HG03175 (cell line): Measurements from ENCODE around the gene KDM2B.
A peak's percentile ranks its signal among the peaks of the same experiment; 100 is the strongest.

ENCODE experiments used
- ATAC-seq: cut with Tn5 transposase; IDR thresholded peaks from one replicate; pipeline ENCODE4 v1.9.1; 2021; ENCODE audit warnings: mild to moderate bottlenecking, moderate library complexity; ENCODE audit not compliant: unreplicated experiment

KDM2B gene

GRCh38 chr12:121466794-121467637 is 113.8 kb downstream of the KDM2B start:
- ATAC-seq, result peak; percentile 88

- peak; percentile 17 for ATAC-seq
These were observed 114.7 kb downstream of the KDM2B start for GRCh38 chr12:121465921-121466793.

GRCh38 chr12:121464331-121464730 is 116.5 kb downstream of the KDM2B start:
- ATAC-seq, result no peak

GRCh38 chr12:121461048-121461447 is 119.8 kb downstream of the KDM2B start:
- no peak for ATAC-seq

DNA sequence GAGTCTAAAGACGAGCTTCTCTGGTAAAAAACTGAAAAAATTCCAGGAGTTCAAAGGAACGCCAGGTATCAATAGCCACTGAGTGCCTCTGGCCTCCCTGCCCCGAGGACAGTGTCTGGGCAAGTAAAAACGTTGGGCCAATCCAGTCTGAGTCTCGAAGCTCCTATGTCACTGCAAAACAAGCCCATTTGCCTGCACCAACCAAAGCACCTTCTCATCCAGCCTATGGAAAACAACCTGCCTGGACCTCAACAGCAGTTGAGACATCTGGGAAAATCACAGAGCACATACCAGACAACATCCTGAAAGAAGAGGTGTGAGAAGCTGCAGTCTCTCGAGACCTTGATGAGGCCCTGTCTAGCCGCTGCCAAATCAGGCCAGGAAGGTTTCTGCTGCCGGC is 124.3 kb downstream of the KDM2B start:
- no peak for ATAC-seq

- ATAC-seq, result no peak
These were observed 124.9 kb downstream of the KDM2B start for GRCh38 chr12:121455766-121456420.

- ATAC-seq, result no peak
These were observed 125.9 kb downstream of the KDM2B start for GRCh38 chr12:121454921-121455320.

GRCh38 chr12:121453629-121454028 is 127.2 kb downstream of the KDM2B start:
- no peak for ATAC-seq

GRCh38 chr12:121452985-121453360 is 127.8 kb downstream of the KDM2B start:
- ATAC-seq, result no peak

DNA sequence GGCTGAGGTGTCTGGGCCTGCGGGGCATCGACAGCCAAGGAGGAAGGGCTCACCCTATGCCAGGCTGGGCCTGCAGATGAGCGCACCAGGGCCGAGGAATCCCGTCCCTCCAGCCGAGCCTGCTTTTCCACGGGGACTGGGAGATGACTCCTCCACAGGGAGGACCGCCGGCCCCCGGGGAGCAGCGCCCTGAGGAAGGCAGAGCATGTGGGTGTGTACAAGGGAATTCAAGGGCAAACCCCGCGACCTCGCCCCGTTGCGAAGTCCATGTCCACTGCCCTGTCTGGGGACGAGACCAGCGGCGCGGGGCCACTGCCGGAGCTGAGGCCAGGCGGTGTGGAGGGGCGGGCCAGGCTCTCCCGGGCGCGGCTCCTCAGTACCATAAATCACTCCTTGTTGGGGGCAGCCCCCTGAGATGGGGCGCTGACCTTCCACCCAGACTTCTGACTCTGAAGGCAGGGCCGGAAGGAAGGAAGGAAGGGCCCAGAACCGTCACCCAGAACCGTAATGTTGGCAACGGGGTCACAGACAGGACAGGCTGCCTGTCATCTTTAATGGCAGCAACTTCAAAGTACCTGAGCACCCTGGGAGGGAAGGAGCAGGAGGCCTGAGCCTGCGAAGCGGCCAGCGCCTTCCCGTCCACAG is 128.4 kb downstream of the KDM2B start:
- ATAC-seq, result no peak

DNA sequence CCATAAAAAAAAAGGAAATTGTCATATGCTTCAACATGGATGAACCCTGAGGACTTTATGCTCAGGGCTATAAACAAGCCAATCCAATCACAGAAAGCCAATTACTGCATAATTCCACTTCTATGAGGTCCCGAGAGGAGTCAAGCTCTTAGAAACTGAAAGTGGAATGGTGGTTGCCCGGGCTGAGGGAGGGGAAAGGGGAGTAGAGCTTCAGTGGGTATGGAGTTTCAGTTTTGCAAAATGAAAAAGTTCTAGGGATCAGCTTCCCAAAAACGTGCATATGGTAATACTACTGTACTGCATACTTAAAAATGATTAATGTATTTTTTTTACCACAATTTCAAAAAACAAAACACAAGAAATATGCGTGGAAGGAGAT is 128.9 kb downstream of the KDM2B start:
- no peak for ATAC-seq

DNA sequence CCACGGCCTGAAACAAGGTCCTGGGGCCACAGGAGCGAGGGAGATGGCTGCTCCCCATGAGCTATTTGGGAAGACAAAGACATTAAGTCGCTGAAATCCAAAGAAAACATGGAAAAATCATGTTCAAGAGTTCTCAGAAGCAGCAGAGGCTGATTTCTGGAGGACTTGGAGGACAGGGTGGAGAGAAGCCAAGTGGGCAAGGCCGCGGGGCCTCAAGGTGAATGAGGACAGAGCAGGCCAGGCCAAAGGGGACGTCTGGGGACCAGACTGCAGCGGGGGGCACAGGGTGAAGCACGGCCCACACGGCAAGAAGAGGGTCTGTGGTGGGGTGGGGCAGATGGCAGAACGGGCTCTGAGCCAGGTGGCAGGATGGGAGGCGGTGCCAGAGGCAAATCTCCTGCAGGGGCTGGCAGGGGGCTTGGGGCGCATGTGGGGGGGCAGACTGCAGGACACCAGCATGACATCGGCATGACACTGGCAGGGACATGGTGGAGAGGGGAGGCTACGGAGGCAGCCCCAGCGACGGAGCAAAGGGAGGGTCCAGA is 132.0 kb downstream of the KDM2B start:
- ATAC-seq, result no peak

- no peak for ATAC-seq
These were observed 134.1 kb downstream of the KDM2B start for GRCh38 chr12:121446750-121447149.

- no peak for ATAC-seq
These were observed 136.0 kb downstream of the KDM2B start for GRCh38 chr12:121444842-121445202.

DNA sequence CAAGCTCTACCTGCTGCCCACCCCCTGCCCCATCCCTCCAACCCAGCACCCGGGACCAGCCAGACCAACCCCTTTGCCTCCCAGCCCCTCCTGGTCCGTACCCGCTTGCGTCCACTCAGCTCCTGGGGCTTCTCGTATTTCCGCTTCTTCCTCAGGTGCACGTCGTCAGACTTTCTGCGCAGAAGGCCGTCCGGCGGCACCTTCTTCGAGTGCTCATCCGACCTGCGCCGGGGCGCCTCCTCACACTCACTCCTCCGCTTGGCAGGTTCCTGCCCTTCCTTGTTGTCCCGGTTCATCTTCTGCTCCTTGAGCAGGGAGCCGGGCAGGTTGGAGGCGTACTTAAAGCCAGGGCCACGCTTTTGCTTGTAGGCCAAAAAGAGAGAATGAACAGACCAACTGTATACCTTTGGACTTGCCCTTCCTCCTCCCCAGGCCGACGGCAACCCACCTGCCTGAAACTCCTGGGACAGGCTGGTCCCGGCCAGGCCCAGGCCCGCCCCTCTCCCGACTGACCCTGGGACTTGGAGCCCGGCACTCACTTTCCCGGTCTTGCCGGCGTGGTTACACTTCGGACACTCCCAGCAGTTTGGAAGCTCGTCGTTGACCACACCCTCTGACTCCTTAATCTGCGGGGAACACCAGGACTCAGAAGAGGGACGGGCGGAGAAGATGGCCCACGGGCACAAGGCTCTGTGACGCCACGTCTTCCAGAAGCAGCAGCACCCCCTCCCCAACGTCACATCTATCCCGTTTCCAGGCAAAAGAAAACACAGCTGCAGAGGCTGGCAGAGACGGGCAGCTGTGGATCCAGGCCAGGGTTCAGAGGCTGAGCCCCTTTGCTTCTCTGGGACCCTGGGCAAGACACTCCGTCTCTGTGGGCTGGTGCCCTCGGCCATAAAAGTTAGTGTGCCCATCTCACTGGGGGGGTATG is 136.6 kb downstream of the KDM2B start:
- ATAC-seq, result no peak

- ATAC-seq, result no peak
These were observed 137.5 kb downstream of the KDM2B start for GRCh38 chr12:121443193-121443870.

DNA sequence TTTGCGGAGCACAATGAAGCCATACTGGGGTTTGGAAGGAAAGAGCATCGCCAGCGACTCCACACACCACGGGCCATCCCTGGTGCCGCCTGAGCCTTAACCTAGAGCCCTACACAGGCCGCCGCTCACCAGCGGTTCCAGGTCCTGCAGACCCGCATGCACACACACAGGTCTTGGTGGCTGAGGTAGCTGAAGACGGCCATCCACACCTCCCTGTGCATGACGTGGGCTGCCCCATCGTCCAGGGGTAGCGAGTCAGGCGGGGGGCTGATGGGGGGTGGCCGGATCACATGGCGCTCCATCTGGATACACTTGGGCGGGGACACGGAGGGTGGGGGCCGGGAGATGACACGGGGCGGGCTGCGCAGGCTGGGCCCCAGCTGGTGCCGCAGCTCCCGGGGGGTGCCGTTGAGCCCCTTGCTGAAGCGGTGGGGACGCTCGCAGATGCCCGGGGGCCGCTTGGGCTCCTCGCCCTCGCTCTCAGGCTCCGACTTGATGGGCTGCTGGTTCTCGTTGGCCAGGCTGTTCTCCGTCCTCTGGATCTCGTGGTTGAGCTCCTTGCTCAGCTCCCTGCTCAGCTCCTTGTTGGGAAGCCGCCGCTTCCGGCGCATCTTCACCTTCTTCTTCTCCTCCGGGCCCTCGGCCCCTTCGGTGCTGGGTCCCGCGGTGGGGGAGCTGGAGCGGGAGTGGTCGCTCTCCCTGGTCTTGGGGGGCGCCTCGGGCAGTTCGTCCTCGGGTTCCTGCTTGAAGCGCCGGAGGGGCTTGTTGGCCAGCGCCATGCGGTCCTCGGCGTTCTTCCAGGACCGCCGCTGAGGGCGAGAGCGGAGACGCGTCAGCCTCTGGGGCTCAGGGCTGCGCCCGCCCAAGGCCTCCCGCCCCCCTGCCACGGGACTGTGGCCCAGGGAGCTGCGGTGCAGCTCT is 138.5 kb downstream of the KDM2B start:
- no peak for ATAC-seq

- no peak for ATAC-seq
These were observed 139.3 kb downstream of the KDM2B start for GRCh38 chr12:121441555-121441954.
